Measurements from ENCODE around the gene DYNC1I1.

- TF ChIP-seq CTCF (conservative IDR thresholded peaks at IDR 0.05 in 1 of 2, IDR thresholded peaks at IDR 0.05 in 1 of 2; ENCODE audit: extremely low read depth in 1 of 2, insufficient read depth in 1 of 2, low read depth in 1 of 2, low read length in 2 of 2) = no peak
- TF ChIP-seq EZH2 (IDR thresholded peaks at IDR 0.05; ENCODE audit: borderline replicate concordance, low read length) = no peak
Observed at GRCh38 chr7:95863623-95864022, 91.3 kb downstream of the DYNC1I1 start.

Measured in mammary epithelial cell (primary cell).